Left renal cortex interstitium (tissue), 4 donors: ENCODE data around the gene GSTA4. TPM values are rescaled to one million over a fixed set of nuclear protein-coding genes. Genes with fewer than 3 reads are reported as not detected.
"Not testable (repeated sequence)": the region's sequence is repeated elsewhere in the genome, so short reads cannot be mapped to it uniquely, and the experiment has no call there.

Experiments
- DNase-seq, 4 donors: peaks; one replicate each; pipeline ENCODE4 v3.0.0-alpha.2; 2013; ENCODE audit warnings: low read depth in 4 of 4, low spot score in 2 of 4, missing footprints in 1 of 4
- polyA plus RNA-seq, 4 donors: library from polyadenylated mRNA; unstranded; fragments of 120-200 nt; gene quantifications; one replicate each; pipeline ENCODE4 v1.2.1, GENCODE V29; 2013; ENCODE audit not compliant: insufficient read length in 4 of 4

Gene GSTA4
- polyA plus RNA-seq, 4 donors = 99.8 to 123 (median 114) TPM

DNA sequence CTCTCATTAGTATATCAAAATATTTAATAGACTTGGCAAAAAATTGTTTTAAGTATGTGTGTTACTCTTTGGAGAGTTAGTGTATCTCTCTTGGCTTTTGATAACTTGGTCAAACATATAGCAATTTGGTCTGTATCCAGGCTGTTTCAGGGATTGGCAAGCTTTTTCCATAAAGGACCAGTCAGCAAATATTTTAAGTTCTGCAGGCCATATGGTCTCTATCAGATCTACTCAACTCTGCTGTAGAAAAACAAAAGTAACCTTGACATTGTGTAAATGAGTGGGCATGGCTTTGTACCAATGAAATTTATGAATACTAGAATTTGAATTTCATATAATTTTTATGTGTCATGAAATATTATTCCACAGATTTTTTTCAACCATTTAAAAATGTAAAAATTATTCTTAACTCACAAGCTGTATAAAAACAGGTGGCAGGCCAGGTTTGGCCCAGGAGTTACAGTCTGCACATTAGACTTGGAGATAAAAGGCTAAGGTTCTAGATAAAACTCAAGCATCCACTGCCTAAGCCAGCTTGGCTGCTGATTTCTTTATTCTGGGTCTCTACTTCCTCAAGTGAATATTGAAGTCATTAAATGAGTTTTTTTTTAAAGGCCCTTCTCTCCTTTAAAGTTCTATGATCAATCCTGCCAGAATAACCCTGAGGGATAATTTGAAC is 13.7 kb downstream of the GSTA4 start:
- DNase-seq = no peak

DNA sequence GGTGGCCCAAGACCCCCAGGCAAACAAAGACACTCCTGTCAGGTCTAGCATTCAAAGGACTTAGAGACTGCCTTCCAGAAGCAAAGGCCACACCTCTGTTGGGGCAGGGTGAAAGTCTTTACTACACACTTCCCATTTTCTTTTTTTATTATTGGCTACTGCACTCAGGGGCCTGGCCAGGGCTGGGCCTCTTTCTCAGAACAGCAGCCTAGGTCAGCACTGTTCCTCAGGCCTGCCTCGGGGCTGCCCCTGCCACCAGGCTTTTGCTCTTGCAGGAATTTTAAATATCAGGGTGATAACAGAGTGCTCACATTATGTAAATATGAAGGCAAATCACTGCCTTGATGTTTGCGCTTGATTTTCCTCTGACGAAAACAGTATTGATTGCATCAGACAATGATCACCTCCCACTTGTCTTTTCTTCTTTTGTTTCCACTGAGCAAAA is 18.5 kb downstream of the GSTA4 start:
- no peak for DNase-seq

DNA sequence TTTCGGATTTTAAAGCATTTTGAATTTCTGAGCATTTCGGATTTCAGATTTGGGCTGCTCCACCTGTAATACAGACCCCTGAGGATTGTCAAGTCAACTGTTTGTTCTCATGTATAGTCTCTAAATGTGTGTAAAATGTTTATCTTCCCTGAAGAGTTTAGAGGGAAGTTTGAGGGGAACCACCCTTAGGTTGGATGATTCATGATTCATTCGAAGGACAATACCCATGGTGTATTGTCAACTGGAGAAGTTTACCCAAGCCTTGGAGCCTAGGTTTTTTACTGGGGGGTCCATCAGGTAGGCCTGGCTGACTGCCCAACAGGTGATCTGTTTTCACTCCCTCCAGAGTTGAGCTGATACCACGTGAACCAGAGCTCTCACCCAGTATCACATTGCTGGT is 18.9 kb downstream of the GSTA4 start:
- no peak for DNase-seq

DNA sequence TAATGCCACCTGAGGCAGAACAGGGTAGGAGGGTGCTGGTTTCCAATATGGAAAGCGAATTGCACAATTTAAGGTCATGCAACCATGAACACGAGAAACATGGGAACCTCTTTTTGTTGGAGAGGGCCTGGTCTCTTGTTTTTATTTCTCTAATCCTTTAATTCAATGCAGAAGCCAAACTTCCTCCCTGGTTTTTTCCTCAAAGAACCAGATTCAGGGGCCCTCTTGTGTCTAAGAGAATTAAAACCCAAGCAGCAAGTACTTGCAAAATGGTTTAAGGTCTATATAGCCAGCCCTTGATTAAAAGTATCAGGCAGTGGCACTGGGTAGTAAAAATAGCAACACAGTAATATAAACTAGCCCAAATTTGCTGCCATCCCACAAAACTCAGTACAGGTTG is 19.5 kb downstream of the GSTA4 start:
- no peak for DNase-seq

DNA sequence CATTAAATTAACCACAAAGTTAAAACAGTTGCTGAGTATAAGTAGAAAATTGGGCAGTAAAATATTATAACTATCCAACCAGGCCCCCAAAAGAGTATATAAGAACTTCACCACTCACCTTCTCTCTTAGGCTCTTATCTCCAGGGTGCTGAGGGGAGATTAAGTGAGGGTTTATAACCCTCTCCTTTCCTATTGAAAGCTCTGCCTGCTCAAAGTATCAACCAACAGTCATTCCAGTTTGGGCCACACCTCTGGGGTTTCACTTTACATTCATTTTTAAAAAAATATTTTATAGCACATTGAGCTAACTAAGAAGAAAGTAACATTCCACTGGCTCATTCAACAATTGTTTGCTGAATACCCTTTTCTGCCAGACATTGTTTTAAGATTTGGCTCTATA is 22.1 kb downstream of the GSTA4 start:
- DNase-seq = no peak

DNA sequence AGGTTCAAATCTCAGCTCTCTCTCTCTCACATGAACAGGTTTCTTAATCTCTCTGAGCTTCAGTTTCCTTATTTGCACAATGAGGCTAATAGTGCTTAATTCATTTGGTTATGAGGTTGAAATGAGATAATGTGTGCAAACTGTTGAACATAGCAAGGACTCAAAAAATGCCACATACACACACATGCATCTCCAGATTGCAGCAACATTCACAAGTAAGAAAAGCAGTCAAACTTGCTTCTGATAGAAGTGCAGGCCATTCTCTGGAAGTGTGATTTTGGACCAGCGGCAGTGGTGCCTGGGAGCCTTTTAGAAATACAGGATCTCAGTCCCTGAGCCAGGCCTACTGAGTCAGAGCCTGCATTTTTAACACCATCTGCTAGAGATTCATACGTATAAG is 25.7 kb downstream of the GSTA4 start:
- no peak for DNase-seq

DNA sequence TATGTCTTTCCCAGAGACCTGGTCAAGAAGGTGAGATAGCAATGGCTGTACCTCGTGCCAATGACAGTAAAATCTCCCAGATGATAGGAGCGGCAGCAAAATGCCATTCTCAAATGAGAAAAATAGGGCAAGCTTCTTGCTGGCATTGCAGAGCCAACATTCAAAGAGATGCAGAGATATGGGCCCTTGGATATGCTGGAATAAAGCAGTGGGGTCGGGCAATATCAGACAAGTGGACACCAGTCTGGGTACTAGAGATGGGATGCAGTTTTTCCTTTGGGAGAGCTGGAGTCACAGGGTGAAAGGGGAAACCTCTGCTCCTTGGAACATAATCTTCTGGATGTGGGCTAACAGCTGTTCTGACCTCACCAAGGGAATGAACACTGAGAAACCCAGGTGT is 29.0 kb downstream of the GSTA4 start:
- DNase-seq = no peak

DNA sequence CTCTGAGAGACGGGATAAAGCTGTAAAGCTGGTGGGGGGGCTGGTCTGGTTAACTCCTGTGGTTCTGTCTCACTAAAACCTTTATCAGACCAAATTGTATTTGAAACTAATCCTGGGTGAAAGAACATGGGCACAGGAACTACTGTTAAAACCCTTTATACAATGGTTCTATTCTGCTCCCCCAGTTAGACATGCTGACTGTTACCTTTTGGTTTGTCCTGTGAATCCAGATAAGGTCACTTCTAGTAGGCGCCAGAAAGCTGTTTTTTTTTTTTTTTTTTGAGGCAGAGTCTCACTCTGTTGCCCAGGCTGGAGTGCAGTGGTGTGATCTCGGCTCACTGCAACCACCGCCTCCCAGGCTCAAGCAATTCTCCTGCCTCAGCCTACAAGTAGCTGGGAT is 29.7 kb downstream of the GSTA4 start:
- DNase-seq = no peak

DNA sequence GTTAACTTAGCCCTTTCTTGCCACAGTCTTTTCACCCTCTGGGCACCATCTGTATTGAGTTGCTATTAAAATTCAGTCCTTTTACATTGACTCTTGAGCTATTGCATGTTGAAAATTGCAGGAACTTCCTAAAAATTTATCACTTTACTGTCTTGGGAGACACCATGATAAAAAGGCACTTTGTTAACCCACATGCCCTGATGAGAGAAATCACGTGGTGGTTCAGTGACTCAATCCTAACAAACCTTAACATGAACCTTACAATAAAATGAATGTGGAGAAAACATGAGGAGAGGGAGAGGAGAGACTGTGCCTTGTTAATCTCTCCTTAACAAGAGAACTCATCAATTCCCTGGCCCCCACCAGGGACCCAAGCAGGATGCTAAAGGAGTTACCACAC is 30.8 kb downstream of the GSTA4 start:
- no peak for DNase-seq

DNA sequence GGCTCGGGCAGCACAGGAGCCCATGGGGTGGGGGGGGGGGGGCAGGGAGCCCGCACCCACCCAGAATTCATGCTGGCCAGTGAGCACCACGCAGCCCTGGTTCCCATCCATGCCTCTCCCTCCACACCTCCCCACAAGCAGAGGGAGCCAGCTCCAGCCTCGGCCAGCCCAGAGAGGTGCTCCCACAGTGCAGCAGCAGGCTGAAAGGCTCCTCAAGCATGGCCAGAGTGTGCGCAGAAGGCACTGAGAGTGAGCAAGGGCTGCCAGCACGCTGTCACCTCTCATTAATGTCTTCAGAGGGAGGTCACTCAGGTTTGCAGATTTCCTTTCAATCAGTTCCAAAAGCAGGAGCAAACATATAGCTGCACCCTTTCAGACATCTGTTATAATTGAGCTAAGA is 32.4 kb downstream of the GSTA4 start:
- DNase-seq = no peak

DNA sequence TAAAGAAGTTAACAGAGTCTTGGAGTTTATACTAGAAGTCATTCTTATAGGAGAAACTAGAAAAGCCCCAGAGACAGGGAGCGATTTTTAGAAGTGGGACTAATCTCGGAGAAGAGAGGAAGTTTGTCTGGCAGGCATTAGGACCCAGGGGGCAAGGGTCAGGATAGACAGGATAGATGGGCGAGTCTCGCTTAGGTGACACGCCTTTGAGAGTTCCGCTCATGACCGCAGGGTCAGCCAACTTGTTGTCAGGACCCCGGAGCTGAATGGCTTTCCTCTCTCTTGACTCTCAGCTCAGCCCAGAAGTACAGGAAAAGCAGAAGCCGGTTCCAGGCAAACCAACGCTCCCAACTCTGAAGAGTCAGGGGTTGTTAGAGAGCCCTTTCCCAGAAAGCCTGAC is 34.1 kb downstream of the GSTA4 start:
- DNase-seq = not testable (repeated sequence)

DNA sequence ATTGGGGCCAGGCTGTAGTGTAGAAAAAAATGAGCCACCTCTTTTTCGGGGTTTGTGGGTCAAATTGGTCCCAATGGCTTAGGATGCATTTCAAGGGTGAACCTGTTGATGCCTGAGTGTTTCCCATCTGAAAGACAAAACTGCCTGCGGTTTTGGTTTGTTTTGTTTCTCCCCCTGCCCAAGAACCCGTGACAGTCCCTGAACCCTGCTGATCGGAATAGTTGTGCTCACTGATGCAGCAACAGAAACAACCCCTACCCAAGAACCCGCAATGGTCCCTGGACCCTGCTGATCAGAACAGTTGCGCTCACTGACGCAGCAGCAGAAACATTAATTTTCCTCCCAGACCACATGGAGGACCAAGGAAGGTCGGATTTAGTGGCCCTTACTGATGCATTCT is 34.9 kb downstream of the GSTA4 start:
- DNase-seq = not testable (repeated sequence)

DNA sequence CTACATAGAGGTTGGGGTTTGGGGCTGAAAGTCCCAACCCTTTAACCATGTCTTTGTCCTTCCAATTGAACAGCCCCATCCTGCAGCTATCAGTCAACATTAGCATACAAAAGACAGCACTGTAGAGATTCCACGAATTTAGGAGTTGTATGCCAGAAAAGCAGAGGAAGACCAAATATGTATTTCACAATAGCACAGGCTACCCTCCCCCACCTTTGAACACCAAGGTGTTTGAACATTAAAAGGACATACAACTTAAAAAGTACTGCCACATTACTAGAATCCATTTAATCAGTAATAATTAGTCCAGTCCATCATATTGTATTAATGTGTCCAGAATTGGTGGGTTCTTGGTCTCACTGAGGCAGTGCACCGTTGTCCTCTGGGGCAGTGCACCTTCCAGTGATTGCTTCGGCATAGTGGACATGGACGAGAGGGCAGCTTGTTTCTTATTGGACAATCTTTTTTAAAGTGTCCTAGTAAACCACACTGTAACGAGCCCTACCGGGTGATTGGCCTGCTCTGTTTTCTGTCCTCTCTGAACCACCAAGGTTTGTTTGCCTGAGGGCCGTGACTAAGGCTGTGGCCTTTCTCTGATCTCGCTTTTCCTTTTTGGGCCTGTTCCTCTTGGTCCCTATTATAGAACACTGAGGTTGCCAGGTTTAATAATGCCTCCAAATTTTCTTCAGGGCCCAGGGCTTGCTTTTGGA is 36.4 kb downstream of the GSTA4 start:
- DNase-seq = no peak

DNA sequence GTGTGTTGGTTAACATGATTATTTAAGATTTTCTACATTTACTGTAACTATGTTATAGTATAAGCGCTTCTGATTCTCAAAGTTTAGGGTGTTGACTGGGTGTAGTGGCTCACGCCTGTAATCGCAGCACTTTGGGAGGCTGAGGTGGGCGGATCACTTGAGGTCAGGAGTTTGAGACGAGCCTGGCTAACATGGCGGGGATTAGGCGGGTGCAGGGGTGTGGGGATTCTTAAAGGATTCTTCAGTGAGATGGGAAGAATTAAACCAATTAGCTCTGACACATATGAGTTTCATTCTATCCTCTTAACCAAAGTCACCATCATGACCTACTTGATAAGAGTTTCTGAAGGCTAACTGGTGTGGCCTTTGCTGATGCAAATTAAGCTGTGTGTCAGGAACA is 39.2 kb downstream of the GSTA4 start:
- DNase-seq = no peak

DNA sequence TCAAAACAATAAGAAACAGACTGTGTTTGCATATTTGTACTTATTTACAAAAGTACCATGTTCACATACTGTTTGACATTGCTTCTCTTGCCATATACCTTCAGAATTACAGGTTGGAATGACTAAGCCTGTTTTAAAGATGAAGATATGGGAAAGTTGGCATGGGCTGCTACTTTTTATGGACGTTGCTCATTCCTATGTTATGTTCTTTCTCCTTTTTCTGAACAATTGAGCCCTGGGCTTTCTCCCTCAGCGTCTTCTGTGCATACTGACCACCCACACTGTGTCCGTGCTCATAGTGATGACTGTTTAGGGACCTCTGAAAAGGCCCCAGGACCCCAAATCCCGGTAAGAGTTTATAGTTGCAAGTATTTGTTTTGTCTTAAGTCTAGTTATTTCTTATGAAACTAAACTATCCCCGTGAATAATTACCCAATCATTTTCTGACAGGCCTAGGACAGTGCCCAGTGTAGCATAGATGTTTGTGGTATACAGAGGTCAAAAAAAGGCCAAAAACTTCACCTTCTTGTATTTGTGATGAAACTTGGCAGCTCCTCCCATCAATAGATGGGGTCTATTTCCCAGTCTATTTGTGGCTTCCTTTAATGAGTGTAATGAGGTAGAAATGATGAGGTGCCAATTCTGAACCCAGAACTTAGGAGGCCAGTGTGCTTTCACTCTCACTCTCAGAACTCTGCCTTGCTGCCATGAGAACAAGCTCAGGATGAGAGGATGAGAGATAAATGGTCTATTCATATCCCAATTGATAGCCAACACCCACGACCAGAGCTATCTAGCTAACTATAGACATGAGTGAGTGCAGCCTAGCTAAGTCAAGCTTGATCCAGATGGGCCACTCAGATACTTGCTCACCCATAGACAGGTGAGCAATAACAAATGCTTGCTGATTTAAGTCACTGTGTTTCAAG is 40.9 kb downstream of the GSTA4 start:
- no peak for DNase-seq

DNA sequence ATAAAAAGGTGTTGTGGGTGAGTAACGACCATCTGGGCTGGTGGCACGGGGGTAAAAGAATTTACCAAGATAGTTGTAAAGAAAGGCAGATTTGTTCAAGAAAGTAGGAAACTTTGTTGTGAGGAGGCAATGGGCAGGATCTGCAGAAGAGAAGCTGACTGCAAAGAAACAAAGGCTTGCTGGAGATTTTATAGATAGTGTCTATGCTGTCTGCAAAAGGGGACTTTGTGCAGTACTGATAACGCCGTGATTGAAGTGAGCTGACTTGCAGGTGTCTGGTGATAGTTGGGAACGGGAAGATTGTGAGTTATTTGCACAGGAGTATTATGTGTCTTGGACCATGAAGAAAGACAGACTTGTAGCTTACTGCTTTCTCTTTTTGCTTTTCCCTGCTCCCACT is 48.8 kb downstream of the GSTA4 start:
- no peak for DNase-seq

DNA sequence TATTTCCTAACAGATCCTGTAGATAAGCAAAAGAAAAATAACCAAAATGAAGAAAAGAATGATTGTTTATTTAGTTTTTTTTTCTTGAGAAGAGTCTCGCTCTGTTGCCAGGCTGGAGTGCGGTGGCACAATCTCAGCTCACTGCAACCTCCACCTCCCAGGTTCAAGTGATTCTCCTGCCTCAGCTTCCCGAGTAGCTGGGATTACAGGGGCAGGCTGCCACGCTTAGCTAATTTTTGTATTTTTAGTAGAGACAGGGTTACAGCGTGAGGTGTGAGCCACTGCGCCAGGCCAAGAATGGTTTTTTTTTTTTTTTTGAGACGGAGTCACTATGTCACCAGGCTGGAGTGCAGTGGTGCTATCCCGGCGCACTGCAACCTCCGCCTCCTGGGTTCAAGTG is 52.3 kb downstream of the GSTA4 start:
- not testable (repeated sequence) for DNase-seq

DNA sequence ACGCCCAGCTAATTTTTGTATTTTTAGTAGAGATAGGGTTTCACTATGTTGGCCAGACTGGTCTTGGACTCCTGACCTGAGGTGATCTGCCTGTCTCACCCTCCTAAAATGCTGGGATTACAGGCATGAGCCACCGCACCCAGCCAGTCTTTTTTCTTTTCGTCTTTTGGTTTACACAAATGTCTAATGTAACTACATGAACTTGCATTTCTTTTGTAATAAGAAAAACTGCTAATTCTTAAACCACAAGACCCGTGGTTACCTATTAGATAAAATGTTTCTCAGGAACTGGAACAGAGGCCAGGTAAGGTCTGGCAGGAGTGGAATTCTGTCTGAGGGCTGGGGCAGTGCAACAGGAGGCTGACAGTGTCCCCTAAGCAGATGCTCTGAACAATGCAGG is 52.9 kb downstream of the GSTA4 start:
- no peak for DNase-seq

DNA sequence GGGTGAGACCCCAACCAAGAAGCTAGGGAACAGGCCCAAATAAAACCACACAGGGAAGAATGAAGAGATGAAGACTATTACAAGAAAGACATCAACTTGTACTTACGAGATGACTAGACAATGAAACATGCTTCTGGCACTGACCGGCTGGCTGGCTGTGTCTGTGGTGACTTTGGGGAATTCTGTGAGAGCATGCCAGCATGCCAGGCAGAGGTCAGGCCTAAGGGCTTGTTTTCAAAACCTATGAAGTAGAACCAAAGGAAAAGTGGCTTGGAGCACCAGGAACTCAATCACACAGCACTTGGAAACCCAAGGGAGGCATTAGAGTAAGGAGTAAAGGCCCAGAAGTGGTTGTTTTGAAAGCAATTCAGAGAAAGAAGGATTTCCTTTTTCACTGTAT is 57.2 kb downstream of the GSTA4 start:
- DNase-seq = no peak

DNA sequence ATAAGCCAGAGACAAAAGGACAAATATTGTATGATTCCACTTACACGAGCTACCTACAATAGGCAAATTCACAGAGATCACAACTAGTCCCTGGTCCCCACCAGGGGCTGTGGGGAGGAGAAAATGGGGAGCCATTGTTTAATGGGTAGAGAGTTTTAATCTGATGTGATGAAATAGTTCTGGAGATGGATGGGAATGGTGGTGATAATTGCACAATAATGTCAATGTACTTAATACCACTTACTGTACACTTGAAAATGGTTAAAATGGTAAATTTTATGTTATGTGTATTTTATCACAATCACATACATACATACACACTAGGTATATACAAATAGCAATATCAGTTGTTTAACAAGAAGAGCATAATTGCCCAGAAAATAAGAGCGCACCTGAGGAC is 61.3 kb downstream of the GSTA4 start:
- DNase-seq = no peak

DNA sequence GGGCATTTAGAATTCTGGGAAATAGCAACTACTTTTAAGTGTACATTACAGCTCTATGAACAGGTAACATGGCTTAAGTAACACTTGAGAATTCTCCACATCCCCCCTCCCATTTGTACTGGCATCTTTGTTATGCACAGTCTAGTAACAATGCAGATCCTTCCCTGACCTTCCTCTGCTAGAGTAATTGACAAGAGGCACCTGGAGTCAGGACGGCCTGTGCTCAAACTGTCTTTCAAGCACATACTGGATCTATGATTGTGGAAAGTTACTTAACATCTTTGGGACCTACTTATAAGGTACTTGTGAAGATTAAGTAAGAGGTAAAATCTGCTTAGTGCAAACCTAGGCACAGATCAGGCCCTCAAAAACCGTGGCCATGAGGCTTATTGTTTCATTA is 63.7 kb downstream of the GSTA4 start:
- no peak for DNase-seq
